GM18951 (cell line): ENCODE measurements around the gene LASP1.
A peak's percentile ranks its signal among the peaks of the same experiment; 100 is the strongest.
"Not testable (repeated sequence)": the region's sequence is repeated elsewhere in the genome, so short reads cannot be mapped to it uniquely, and the experiment has no call there.

Experiments used
- POLR2A ChIP-seq: IDR thresholded peaks from 4 replicates; pipeline ENCODE4 v1.6.1; 2011; ENCODE audit warnings: mild to moderate bottlenecking; ENCODE audit not compliant: insufficient read length, insufficient read depth; ENCODE audit errors: extremely low read depth
- in situ Hi-C: fragments of 300-500 bp; cut with MboI; formaldehyde crosslinking; loops from one replicate; pipeline ENCODE4 v1.12.0; 2022; ENCODE audit warnings: low sequenced_read_pairs, mixed read lengths, inconsistent platforms; ENCODE audit not compliant: unreplicated experiment

The LASP1 gene

GRCh38 chr17:38897671-38898290, 27.9 kb downstream of the LASP1 start:
- in situ Hi-C loops, result no loop called here
- no peak for TF ChIP-seq POLR2A

- in situ Hi-C loops, result no loop called here
- no peak for TF ChIP-seq POLR2A
Observed at GRCh38 chr17:38898291-38898679, 28.4 kb downstream of the LASP1 start.

GRCh38 chr17:38898812-38899348, 29.0 kb downstream of the LASP1 start:
- peak; percentile 43 for TF ChIP-seq POLR2A
- in situ Hi-C loops, result no loop called here

GRCh38 chr17:38899421-38899820, 29.6 kb downstream of the LASP1 start:
- no peak for TF ChIP-seq POLR2A
- in situ Hi-C loops, result no loop called here

GRCh38 chr17:38900978-38901656, 31.3 kb downstream of the LASP1 start:
- TF ChIP-seq POLR2A, result no peak
- in situ Hi-C loops, result no loop called here

GRCh38 chr17:38903404-38903803, 33.5 kb downstream of the LASP1 start:
- TF ChIP-seq POLR2A, result no peak
- in situ Hi-C loops, result no loop called here

- no peak for TF ChIP-seq POLR2A
- in situ Hi-C loops, result no loop called here
Observed at GRCh38 chr17:38904892-38905291, 35.0 kb downstream of the LASP1 start.

- TF ChIP-seq POLR2A, result no peak
- in situ Hi-C loops, result no loop called here
Observed at GRCh38 chr17:38905375-38905774, 35.5 kb downstream of the LASP1 start.

GRCh38 chr17:38906460-38907228, 36.8 kb downstream of the LASP1 start:
- TF ChIP-seq POLR2A, result no peak
- in situ Hi-C loops, result no loop called here

GRCh38 chr17:38907930-38908675, 38.2 kb downstream of the LASP1 start:
- no peak for TF ChIP-seq POLR2A
- in situ Hi-C loops, result no loop called here

- no peak for TF ChIP-seq POLR2A
- in situ Hi-C loops, result no loop called here
Observed at GRCh38 chr17:38908676-38909181, 38.9 kb downstream of the LASP1 start.

GRCh38 chr17:38910325-38910724, 40.5 kb downstream of the LASP1 start:
- in situ Hi-C loops, result no loop called here
- TF ChIP-seq POLR2A, result no peak

GRCh38 chr17:38911081-38911730, 41.3 kb downstream of the LASP1 start:
- TF ChIP-seq POLR2A, result no peak
- in situ Hi-C loops, result no loop called here

GRCh38 chr17:38911731-38912081, 41.8 kb downstream of the LASP1 start:
- in situ Hi-C loops, result not testable (repeated sequence)
